Sigmoid colon (tissue), 3 donors: ENCODE results near the gene CAMTA1.

Experiments
- POLR2A ChIP-seq, 2 donors: fragments of 450-650 bp; IDR thresholded peaks; one replicate each; pipeline ENCODE4 v1.6.1; 2016; ENCODE audit warnings: antibody characterized with exemption in 2 of 2, mild to moderate bottlenecking in 2 of 2, moderate library complexity in 2 of 2
- TF ChIP-seq, protein P1 (sequence below), 4 experiments: fragments of 450-650 bp in 3 of 4; fragments of 200-600 bp in 1 of 4; IDR thresholded peaks; one replicate each; pipeline ENCODE4 v1.5.1; 2016 to 2019; ENCODE audit warnings: antibody characterized with exemption in 4 of 4, mild to moderate bottlenecking in 3 of 4, moderate library complexity in 2 of 4

DNA sequence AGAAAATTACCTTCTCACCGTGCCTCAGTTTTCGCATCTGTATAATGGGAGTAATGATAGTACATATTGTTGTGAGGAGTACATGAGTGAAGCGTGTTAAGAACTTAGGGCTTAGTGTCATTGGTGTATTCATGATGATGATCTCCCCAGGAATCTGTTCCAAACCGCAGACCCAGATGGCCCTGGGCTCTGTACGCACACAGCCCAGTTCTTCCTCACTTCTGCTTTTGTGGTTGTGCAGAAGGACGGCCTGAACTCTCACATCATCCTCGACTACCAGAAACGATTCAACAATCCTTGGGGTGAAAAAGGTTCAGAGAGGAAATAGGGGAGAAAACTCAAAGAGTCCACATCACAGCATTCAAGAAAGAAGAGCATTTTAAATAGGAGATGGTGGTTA is 323.0 kb downstream of the CAMTA1 start:
- TF ChIP-seq POLR2A (IDR thresholded peaks at IDR 0.05), result no peak
- TF ChIP-seq, protein P1, sequence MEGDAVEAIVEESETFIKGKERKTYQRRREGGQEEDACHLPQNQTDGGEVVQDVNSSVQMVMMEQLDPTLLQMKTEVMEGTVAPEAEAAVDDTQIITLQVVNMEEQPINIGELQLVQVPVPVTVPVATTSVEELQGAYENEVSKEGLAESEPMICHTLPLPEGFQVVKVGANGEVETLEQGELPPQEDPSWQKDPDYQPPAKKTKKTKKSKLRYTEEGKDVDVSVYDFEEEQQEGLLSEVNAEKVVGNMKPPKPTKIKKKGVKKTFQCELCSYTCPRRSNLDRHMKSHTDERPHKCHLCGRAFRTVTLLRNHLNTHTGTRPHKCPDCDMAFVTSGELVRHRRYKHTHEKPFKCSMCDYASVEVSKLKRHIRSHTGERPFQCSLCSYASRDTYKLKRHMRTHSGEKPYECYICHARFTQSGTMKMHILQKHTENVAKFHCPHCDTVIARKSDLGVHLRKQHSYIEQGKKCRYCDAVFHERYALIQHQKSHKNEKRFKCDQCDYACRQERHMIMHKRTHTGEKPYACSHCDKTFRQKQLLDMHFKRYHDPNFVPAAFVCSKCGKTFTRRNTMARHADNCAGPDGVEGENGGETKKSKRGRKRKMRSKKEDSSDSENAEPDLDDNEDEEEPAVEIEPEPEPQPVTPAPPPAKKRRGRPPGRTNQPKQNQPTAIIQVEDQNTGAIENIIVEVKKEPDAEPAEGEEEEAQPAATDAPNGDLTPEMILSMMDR (IDR thresholded peaks at IDR 0.05), result no peak
